AG04449 (cell line): ENCODE results near the gene GALNT6.

Experiments
- CTCF ChIA-PET: fragments of 350-600 bp; formaldehyde crosslinking; extraction: SDS; loops from one replicate; lab custom pipeline; 2021; ENCODE audit warnings: antibody characterized with exemption; lab: Yijun Ruan, JAX
- POLR2A ChIA-PET: fragments of 400-600, 350-600 bp; formaldehyde crosslinking; extraction: SDS; loops from one replicate; lab custom pipeline; 2020; ENCODE audit warnings: antibody characterized with exemption, inconsistent platforms; lab: Yijun Ruan, JAX
- DNase-seq: peaks from one replicate; pipeline ENCODE4 v3.0.0-alpha.2; 2010; ENCODE audit warnings: low read depth, low spot score
- H3K4me3 ChIP-seq: 2 replicates; pipeline ENCODE4 v1.5.1; 2011; ENCODE audit warnings: low read depth, mild to moderate bottlenecking, control low read depth, low read length
- CTCF ChIP-seq: IDR thresholded peaks from one replicate; pipeline ENCODE4 v1.5.1; 2011; ENCODE audit warnings: mild to moderate bottlenecking, moderate library complexity, low read length, control low read depth, inconsistent platforms; ENCODE audit not compliant: insufficient read depth; ENCODE audit errors: missing control alignments

The GALNT6 gene

GRCh38 chr12:51399891-51400290, 8.7 kb upstream of the GALNT6 start:
- ChIA-PET POLR2A (no interaction called here), CTCF (interaction anchor here (1.0 to 1.3 kb wide), 3 partner anchors 19 to 420 kb away, joined by 3 to 4 read pairs (median 3); partner anchors contain the start of gene SLC4A8)
- TF ChIP-seq CTCF: no peak
- H3K4me3 ChIP-seq: no peak overlapping the region
- DNase-seq: no peak

- H3K4me3 ChIP-seq: no peak overlapping the region
- DNase-seq: no peak
- POLR2A ChIA-PET: no interaction called here
- CTCF ChIA-PET: interaction anchor here (0.8 to 1.5 kb wide), 2 partner anchors 36 to 427 kb away, joined by 3 to 4 read pairs; no protein-coding TSS in a partner anchor
- TF ChIP-seq CTCF: no peak
These were observed 6.5 kb upstream of the GALNT6 start for GRCh38 chr12:51397670-51398069.

- TF ChIP-seq CTCF: no peak
- DNase-seq: no peak
- no peak overlapping the region for H3K4me3 ChIP-seq
- ChIA-PET POLR2A (no interaction called here), CTCF (interaction anchor here (0.6 to 2.2 kb wide), 3 partner anchors 38 to 466 kb away, joined by 3 to 10 read pairs (median 3); no protein-coding TSS in a partner anchor)
These were observed 4.4 kb upstream of the GALNT6 start for GRCh38 chr12:51395283-51396230.

GRCh38 chr12:51393676-51394545, 2.7 kb upstream of the GALNT6 start:
- TF ChIP-seq CTCF: no peak

GRCh38 chr12:51392556-51393237, 1.5 kb upstream of the GALNT6 start:
- no peak for DNase-seq
- peak overlapping the region; percentile 38 for H3K4me3 ChIP-seq
- TF ChIP-seq CTCF: no peak
- ChIA-PET CTCF (interaction anchor here (0.8 to 2.0 kb wide), 2 partner anchors 11 to 29 kb away, joined by 3 to 4 read pairs; no protein-coding TSS in a partner anchor), POLR2A (interaction anchor here (0.7 kb wide), 1 partner anchor 696 kb away, joined by 3 read pairs; no protein-coding TSS in a partner anchor)

More at GRCh38 chr12:51393676-51394545, 2.7 kb upstream of the GALNT6 start:
- ChIA-PET CTCF (interaction anchor here (1.2 to 2.2 kb wide), 3 partner anchors 12 to 481 kb away, joined by 3 to 10 read pairs (median 4); no protein-coding TSS in a partner anchor), POLR2A (interaction anchor here (0.6 to 1.1 kb wide), 4 partner anchors 23 to 554 kb away, joined by 3 to 5 read pairs (median 4); partner anchors contain the start of gene CSRNP2)
- peak overlapping the region; percentile 4; the same call in 1 of the 2 replicates for H3K4me3 ChIP-seq
- peak; percentile 84 for DNase-seq
